Activated CD8-positive, alpha-beta memory T cell treated with anti-CD3 and anti-CD28 coated beads for 24 hours (primary cell): Measurements from ENCODE around the gene NOP14.
"Not testable (repeated sequence)": the region's sequence is repeated elsewhere in the genome, so short reads cannot be mapped to it uniquely, and the experiment has no call there.

Experiments used
- DNase-seq: peaks from one replicate; pipeline ENCODE4 v3.0.0-alpha.2; 2020

Gene NOP14

DNA sequence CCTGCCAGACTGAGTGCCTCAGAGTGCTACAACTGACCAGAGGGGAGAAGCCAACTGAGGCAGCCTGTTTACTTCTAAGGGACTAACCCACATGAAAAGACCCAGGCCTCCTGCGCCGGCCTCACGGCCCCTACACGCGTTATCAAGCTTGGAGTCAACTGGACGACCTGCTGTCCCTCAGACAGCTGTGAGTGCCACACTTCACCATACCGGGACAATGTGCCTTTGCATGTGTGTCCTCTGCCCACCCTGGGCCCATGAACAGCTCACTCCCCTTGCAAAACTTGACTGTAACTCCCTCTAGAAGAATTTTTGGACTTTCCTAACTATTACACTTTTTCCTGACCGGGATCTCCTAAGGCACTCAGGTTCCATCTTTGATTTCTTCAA is 1.8 kb downstream of the NOP14 start:
- DNase-seq = peak; percentile 69

DNA sequence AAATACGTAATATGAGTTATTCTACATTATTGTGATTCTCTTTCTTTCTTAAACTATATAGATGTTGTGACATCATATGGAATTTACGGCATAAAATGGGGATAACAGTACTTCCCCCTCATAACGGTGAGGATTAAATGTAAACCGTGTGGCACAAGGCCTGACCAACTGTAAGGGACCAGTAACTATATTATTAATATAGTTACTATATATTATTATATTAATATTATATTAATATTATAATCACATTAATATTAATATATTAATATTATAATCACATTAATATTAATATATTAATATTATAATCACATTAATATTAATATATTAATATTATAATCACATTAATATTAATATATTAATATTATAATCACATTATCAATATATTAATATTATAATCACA is 2.8 kb downstream of the NOP14 start:
- not testable (repeated sequence) for DNase-seq

DNA sequence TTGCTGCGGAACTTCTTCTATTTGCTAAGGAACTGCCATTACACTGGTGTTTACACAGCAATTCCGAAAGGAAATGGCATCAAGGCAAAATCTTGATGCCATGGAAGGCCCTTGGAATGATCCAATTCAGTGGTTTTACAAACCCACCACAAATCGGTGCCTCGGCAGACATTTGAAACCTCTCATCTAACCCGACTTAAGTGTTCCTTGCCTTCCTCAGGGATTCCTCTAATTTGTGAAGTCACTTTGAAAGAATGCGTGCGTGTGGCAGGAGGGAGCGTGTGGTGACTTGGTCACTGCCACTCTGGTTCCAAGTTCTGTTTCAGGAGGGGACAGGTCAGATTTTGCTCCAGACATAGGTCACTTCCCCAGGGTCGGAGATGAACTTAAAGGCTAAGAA is 4.8 kb downstream of the NOP14 start:
- no peak for DNase-seq

GRCh38 chr4:2955186-2956044 is 7.8 kb downstream of the NOP14 start:
- not testable (repeated sequence) for DNase-seq

DNA sequence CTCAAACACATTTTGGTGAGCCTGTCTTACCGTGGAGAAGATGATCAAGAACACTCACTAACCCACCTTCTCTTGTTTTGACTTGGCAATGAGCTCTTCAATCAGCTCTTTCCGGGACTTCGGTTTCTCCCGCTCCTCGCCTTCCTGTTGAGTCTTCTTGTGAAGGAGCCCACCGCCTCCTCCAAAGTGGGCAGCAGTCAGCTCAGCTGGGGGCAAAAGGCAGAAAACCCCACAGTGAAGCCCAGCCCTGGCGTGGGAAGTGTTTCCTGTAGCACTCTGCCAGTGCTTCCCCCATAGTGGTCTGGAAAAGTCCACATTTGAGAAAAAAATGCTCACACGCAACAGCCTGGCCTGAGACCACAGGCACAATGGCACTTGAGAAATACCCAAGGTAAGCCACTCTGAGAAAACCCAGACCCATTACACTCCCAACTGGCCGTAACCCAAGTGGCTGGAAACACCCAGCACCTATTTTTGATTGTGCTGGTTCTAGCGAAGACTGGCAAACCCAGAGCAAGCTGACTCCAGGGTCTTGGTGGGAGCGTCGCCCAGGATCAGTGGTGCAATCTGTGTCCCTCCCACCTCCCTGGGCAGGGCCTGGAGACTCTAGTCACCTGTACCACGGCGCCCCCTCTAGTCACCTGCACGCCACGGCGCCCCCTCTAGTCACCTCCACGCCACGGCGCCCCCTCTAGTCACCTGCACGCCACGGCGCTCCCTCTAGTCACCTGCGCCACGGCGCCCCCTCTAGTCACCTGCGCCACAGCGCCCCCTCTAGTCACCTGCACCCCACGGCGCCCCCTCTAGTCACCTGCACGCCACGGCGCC is 8.6 kb downstream of the NOP14 start:
- DNase-seq = peak; percentile 87

- DNase-seq = no peak
Measured at GRCh38 chr4:2953496-2953895, 9.7 kb downstream of the NOP14 start.

DNA sequence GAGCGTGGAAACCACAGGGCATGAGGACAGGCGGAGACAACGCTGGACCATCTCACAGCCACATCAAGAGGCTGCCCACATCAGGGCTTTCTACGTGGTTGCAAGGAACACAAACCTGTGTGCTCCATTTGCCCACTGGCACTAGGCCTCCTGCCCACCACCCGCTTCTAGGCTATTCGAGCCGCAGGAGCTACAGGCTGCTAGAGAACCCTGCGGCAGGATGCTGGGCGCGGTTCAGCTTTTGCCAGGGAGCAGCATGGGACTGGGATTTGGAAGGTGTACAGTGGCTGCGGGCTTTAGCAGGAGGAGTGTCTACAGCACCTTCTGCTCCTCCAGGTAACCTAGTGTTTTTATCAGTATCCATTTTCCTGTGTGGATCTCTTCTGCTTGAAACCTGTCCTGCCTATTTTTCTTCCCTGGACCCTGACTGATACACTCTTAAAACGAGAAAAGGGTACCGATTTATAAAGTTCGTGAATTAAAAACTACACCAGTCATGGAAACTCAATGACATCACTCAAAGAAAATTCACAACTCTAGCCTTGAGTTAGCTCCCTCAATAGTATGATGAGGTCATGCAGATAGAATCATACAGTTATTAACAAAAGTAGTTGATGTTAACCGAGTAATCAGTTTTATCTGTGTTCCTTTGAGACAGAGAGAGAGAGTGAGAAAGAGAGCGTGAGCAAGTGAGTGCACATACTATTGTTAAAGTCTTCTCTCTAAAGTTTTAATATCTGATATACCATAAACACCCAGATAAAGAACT is 12.8 kb downstream of the NOP14 start:
- no peak for DNase-seq

DNA sequence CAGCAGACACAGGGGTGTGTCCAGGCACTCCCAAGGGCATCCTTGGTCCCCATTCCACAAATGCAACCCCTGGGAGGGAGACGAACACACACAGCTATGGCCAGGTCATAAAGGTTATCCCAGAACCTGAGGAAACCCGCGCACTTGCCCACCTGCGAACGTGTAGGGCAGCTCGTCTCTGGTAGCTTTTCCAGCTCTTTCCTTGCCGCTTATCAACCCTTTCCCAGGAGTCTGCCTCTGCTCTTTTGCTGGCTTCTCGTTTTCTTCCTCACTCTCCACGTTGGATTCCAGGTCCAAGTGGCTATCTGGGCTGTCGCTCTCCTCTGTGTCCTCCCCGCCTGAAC is 13.5 kb downstream of the NOP14 start:
- DNase-seq = no peak

- DNase-seq = no peak
Measured at GRCh38 chr4:2948895-2949781, 14.1 kb downstream of the NOP14 start.

- DNase-seq = no peak
Measured at GRCh38 chr4:2947926-2948325, 15.3 kb downstream of the NOP14 start.

- DNase-seq = no peak
Measured at GRCh38 chr4:2946812-2947600, 16.2 kb downstream of the NOP14 start.

GRCh38 chr4:2945619-2946604 is 17.3 kb downstream of the NOP14 start:
- not testable (repeated sequence) for DNase-seq

- DNase-seq = no peak
Measured at GRCh38 chr4:2944586-2945526, 18.4 kb downstream of the NOP14 start.

GRCh38 chr4:2944091-2944482 is 19.1 kb downstream of the NOP14 start:
- no peak for DNase-seq

DNA sequence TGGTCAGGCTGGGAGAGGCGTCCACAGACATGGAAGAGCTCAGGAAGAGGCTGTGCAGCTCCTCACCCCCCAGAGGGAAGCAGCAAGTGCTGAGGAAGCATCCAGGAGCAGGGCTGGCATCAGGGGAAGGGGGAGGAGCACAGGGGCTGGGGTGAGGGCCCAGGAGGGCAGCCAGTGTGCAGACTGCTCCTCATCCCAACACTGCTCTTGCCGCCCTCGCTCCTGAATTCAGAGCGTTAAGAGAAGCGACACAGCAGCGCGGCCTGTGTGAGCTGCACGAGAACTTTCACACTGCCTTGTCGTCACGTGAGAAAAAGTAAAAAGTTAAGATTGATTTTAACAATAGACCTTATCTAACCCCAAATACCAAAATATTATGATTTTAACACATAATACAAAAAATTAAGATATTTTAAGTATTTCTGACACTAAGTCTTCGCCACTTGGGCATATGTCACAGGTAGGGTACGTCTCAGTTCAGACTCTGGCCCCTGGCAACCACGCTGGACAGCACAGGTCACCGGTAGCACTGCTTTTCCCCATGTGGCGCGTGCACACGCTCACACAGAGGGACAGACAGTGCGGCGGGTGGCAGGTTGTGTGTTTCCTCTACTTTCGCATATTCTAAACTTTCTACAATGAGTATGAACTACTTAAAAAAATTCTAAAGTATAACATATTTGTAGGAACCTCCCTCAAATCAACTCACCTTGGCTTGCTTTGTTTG is 19.7 kb downstream of the NOP14 start:
- peak; percentile 52 for DNase-seq

DNA sequence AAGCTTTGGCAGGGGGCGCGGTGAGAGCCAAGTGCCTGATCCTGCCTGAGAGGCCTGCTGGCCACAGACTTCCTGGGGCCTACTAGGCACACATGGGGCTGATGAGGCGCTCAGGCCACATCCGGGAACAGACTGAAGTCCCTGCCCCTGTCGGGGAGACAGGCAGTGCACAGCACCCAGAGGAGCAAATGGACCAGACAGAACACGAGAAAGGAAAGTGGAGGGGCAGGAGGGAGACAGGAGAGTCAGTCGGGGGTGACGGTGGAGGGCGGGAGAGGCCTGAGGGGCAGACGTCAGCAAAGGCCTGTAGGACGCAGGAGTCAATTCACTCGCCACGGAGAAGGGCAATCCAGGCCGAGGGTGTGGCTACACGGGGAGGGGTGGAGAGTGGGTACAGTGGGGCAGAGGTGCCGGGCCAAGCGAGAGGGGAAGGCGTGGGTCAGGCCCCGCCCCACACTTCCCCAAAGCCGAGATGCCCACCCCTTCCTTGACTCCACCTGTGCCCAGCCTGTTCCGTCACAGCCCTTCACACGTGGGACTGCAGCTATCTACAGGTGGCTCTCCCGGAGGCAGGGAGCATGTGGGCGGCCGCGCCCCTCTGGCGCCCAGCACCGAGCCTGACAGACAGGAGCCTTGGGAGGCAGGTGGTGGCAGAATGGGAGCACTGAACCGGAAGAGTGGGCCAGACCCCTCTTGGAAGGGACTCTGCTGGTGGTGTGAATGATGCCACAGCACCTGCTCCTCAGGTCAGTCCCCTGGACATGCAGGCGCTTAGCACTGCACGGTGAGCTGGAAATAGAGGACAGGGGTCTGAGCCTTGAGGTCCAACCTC is 20.5 kb downstream of the NOP14 start:
- DNase-seq = peak; percentile 58

- peak; percentile 71 for DNase-seq
Measured at GRCh38 chr4:2942037-2942531, 21.1 kb downstream of the NOP14 start.
